DMS79 (cell line): ENCODE measurements around the gene STKLD1.
"Not testable (repeated sequence)": the region's sequence is repeated elsewhere in the genome, so short reads cannot be mapped to it uniquely, and the experiment has no call there.

Source experiments
- DNase-seq: peaks from one replicate; lab custom pipeline; 2025; lab: John Stamatoyannopoulos, UW

STKLD1 gene

DNA sequence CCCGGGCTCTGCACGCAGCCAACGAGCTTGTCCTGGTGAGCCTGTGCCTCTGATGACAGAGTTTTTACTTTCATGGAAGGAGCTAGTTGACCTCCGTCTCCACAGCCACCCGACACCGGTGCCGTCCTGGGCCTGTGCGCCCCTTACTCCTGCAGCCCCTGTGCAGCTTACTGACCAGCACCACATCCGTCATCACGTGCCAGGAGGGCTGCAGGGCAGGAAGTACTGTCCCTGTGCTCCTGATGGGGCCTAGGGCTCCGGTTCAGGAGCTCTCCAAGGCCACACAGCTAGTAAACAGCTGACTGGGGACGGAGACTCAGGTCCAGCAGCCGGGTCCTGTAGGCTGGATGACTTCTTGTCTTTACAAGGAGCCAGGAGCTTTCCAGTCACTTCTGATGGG, 10.2 kb downstream of the STKLD1 start:
- DNase-seq = no peak

DNA sequence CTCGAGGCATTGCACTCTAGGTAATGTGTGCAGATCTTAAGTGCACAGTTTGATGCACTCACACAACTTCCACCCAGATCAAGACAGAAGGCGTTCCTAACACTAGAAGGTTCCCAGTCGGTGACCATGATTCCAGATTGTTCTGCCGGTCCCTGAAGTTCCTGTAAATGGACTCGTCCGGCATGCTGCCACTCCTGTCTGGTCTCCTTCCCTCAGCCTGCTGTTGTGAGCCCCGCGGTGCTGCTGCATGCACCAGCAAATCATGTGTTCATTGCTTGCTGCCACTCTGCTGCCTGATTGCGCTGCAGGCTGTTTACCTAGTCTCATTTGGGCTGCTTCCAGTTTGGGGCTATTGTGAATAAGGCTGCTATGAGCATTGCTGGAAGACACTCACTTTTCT, 11.5 kb downstream of the STKLD1 start:
- DNase-seq = peak; percentile 60

DNA sequence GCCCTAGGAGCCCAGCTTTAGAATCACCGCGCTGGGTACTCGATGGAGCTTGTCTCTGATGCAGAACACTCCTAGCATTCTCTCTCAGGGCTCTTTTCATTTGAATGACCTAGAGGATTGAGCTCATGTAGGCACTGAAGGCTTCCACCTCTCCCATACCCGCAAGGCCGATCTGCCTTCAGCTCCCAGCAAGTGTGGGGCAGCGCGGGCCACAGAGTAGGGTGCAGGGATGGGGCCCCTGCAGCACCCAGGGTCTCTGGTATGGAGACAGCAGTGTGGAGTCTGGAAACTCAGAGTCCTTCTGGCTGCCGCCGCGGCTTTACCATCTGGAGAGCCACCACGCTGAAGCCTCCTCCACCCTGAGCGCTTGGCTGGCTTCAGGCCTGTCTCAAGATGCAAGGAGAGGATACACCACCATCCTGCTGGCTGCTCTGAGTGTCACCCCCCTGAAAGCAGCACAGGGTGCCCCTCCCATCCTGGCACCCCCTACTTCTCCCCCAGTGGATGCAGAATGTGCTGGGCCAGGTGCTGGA, 12.9 kb downstream of the STKLD1 start:
- no peak for DNase-seq

- DNase-seq = no peak
Observed at GRCh38 chr9:133389562-133389961, 13.4 kb downstream of the STKLD1 start.

DNA sequence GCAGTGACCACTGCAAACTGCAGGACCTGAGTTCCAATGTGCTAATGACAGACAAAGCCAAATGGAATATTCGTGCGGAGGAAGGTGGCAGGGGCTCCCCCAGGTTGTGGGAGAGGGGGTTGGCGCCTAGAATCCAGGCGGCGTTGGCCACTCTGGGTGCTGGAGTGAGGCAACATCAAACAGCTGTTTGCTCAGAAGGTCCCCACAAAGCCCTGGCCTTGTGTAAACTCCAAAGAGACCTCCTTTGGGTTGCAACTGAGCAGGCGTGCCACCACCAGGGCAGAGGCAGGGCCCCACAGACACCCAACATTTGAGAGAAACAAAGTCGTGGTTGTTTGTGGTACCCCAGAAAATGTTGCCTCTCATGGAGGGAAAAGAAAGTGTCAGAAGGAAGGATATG, 14.5 kb downstream of the STKLD1 start:
- no peak for DNase-seq

DNA sequence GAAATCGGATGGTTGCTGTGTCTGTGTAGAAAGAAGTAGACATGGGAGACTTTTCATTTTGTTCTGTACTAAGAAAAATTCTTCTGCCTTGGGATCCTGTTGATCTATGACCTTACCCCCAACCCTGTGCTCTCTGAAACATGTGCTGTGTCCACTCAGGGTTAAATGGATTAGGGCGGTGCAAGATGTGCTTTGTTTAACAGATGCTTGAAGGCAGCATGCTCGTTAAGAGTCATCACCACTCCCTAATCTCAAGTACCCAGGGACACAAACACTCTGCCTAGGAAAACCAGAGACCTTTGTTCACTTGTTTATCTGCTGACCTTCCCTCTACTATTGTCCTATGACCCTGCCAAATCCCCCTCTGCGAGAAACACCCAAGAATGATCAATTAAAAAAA, 15.3 kb downstream of the STKLD1 start:
- not testable (repeated sequence) for DNase-seq

- not testable (repeated sequence) for DNase-seq
Observed at GRCh38 chr9:133392308-133392707, 16.1 kb downstream of the STKLD1 start.

DNA sequence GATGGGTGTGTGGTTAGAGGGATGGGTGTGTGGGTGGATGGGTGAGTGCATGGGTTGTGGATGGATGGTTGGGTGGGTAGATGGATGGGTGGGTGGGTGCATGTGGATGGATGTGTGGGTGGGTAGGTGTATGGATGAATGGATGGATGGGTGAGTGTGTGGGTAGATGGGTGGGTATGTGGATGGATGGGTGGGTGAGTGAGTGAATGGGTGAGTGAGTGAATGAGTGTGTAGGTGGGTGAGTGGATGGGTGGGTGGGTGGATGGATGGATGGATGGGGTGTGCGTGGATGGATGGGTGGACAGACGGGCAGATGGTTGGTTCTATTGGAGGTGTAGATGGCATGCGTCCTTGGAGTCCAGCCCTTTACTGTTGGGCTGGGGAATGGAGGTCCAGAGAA, 17.2 kb downstream of the STKLD1 start:
- DNase-seq = no peak

GRCh38 chr9:133394687-133395271, 18.6 kb downstream of the STKLD1 start:
- no peak for DNase-seq

DNA sequence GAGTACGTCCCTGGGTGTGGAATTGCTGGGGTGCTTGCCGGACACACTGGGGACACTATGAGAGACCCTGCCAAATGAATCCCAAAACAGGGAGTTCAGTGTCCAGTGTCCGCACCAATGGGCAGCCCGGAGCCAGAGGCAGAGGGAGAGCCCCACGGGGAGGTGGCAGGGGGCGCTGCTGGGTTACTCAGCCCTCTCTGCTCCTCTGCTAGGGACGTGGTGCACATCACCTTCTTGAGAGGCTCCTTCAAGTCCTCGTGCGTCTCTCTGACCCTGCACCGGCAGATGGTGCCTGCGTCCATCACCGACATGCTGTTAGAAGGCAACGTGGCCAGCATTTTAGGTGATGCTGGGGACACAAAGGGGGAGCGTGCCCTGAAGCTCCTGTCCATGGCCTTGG, 20.8 kb downstream of the STKLD1 start:
- DNase-seq = no peak

DNA sequence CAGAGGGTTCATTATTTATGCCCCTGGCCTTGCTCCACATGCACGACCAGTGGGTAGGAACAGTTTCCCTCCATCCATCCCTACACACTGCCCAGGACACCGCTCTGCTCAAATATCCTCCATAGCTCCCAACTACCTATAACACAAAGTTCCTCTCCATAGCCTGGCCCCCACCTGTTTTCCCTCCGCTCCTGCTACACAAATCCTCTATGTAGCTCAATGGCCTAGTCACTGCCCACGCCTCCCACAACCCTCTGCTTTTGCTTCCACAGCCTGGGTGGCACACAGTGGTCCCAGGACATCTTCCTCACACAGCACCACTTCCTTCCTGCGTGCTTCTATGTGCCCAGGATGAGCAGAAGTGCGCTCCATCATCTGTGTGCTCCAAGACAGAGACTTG, 21.2 kb downstream of the STKLD1 start:
- no peak for DNase-seq

GRCh38 chr9:133397895-133398294, 21.7 kb downstream of the STKLD1 start:
- DNase-seq = no peak

GRCh38 chr9:133400292-133400691, 24.1 kb downstream of the STKLD1 start:
- no peak for DNase-seq

GRCh38 chr9:133401588-133401987, 25.4 kb downstream of the STKLD1 start:
- no peak for DNase-seq

DNA sequence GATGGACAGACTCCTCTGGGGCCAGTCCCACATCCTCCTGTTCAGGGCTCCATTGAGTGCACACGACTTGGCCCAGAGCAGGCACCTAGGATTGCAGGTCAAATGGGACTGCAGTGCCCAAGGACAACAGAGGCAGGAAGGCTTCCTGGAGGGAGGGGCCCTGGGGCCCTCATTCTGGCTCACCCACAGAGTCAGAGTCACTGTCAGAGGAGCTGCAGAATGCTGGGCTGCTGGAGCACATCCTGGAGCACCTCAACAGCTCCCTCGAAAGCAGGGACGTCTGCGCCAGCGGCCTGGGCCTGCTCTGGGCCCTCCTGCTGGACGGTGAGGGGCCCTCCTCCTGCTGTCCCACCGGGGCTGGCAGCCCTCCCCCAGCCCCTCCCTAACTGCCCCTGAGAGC, 26.5 kb downstream of the STKLD1 start:
- no peak for DNase-seq

GRCh38 chr9:133403766-133404453, 27.7 kb downstream of the STKLD1 start:
- DNase-seq = peak; percentile 6

DNA sequence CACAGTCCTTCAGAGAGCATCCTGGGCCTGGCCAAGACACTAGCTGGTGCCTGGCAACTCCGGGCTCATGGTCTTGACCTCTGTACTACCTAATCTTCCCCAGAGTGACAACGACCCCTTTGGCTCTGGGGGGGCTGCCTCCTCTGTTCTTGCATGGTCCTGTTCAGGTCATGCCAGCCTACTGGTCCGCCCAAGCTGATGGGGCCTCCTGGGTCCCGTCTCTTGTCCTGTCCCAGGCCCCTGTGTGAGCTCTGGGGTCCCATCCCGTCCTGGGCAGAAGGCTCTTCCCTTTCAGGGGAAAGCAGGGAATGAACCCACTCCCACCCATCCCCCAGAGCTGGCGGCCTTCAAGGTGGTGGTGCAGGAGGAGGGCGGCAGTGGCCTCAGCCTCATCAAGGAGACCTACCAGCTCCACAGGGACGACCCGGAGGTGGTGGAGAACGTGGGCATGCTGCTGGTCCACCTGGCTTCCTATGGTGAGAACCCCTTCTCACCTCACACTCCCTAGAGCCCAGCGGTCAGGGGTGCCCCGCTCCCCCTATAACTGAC, 28.4 kb downstream of the STKLD1 start:
- DNase-seq = no peak

GRCh38 chr9:133405508-133406438, 29.6 kb downstream of the STKLD1 start:
- no peak for DNase-seq

DNA sequence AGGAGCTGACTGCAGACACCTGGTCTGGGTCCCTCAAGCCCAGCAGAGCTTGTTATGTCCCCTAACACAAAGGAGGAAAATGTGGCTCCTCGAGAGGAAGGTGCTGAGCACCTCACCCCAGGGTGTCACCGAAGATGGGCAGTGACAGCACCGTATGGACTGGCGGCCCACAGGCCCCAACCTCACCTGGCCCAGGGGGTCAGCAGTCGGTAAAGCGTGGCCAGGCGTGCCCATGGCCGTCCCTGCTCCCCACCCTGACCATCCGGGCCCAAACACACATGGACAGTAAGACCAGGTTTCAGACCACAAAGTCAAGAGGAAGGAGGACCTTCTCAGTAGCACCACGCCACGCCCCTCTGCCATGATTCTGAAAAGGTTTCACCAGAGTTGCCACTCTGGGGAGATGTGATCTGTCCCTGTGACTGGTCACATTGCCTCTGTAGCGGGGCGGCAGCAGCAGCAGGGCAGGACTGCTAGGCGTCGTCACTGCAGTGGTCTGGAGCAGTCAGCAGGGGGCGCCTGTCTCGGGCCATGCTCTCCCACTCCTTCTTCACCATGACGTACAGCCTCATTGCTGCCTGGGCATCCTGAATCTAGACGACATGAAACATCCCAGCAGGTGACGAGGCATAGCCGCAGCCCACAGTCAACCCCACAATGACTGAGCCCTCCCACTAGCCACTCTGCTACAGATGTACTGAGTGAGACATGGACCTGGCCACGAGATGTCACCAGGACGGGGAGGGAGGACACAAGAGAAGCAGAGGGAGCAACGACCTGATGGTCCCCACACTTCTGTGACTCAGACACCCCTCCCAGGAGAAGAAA, 30.5 kb downstream of the STKLD1 start:
- peak; percentile 3 for DNase-seq

DNA sequence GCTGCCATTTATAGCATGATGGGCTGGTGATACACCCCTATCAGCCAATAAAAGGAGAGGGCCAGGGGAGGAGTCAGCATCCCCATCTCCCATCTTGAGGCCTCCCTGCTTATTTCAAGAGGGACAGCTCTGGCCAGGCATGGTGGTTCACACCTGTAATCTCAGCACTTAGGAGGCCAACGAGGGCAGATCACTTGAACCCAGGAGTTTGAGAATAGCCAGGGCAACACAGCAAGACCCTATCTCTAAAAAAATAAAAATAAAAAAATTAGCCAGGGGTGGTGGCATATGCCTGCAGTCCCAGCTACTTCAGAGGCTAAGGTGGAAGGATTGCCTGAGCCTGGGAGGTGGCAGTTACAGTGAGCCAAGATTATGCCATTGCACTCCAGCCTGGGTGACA, 31.9 kb downstream of the STKLD1 start:
- no peak for DNase-seq

- DNase-seq = no peak
Observed at GRCh38 chr9:133415170-133415569, 39.0 kb downstream of the STKLD1 start.
